Activated effector memory CD4-positive, alpha-beta T cell treated with anti-CD3 and anti-CD28 coated beads, Interleukin-2, amount 50 U/mL, for 16 hours (primary cell): ENCODE results near the gene NOL4L.

ENCODE experiments used
- DNase-seq: peaks from one replicate; pipeline ENCODE4 v3.0.0-alpha.2; 2020

Gene NOL4L

GRCh38 chr20:32574296-32575226, 10.6 kb downstream of the NOL4L start:
- peak; percentile 73 for DNase-seq

- DNase-seq = no peak
These were observed 11.8 kb downstream of the NOL4L start for GRCh38 chr20:32573167-32573851.

DNA sequence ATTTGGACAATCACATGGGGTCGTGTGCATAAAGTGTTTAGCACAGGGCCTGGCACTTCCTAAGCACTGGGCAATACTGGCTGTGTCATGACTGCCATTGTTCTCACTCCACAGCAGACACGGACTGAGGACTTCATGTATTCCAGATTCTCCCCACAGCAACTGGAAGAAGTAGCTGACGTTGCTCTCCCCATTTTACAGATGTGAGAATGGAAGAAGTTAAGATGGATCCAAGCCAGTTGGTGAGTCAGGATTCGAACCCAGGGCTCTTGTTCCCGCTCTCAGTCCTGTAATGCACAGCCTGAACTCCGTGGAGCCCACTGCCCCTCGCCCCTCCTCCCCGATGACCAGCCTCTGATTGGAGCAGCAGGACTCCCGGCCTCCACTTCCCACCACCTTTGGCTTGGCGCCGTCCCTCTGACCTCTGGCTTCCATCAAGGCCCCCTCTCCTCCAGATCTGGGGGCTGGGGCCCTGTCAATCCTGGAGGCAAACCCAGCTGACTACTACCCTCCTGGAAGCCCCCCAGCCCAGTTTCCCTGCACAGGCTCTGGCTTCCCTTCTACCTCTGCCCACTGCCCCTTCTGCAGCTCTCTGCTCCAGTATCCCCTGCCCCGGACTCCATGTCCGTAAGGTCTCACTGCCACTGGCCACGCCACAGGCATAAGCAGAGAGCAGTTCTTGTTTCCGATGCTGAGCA, 12.7 kb downstream of the NOL4L start:
- no peak for DNase-seq

GRCh38 chr20:32571566-32571965, 13.6 kb downstream of the NOL4L start:
- DNase-seq = no peak

GRCh38 chr20:32570401-32571190, 14.5 kb downstream of the NOL4L start:
- DNase-seq = no peak

DNA sequence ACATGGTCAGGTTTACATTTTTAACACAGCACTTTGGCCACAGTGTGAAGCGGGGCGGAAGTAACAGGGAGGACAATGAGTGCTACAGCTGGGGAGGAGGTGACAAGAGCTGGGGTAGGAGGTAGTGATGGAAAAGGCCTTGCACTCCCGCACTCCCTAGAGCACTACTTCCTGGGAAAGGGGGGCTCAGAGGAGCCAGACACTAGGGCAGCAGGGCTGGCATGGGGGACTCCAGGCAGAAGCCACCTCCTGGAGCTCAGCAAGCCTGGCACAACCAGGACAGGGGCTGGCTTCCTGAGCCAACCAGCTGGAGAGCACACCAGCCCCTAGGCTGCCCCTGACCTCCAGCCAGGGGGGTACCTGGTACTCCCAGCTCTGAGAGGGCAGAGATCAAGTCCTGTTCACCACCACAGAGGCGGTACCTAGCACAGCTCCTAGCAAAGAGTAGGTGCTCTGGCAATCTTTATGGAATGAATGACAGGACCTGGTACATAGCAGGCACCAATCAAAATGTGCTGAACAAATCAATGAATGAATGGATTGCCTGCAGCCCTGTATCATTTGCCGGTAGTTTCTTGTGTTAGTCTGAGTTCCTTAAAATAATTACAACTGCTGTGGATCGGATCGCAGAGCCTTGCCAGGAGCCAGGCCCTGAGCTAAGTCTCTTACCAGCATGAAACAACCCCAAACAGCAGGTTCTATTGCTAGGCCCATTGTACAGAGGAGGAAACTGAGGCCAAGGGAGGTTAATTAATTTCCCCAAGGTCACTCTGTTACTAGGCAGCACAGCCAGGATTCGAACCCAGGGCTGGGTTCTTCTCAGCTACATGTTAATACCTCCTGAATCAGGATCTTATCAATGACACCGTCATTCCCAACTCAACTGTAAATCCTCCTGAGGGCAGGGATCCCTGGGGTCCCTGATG, 15.5 kb downstream of the NOL4L start:
- DNase-seq = no peak

GRCh38 chr20:32569018-32569379, 16.1 kb downstream of the NOL4L start:
- DNase-seq = no peak

GRCh38 chr20:32567384-32568178, 17.6 kb downstream of the NOL4L start:
- DNase-seq = no peak

GRCh38 chr20:32566379-32567374, 18.5 kb downstream of the NOL4L start:
- DNase-seq = no peak

GRCh38 chr20:32565735-32566032, 19.4 kb downstream of the NOL4L start:
- DNase-seq = no peak

- DNase-seq = no peak
These were observed 20.0 kb downstream of the NOL4L start for GRCh38 chr20:32564921-32565734.

DNA sequence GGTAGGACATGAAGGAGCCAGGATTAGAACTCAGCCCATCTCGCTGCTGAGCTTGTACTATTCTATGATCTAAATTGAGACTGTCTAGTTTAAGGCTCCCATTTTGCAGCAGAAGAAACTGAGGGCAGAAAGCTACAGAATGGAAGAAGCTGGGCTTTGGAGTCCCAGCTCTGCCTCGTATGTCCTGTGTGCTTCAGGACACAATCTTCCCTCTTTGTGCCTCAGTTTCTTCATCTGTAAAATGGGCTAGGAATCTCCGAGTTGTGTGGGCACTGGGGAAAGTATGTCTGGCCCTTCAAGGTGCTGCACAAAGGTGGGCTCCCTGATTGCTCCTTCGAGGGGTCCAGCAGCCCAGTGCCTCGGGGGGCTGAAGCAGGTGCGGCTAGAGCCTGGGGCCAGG, 20.7 kb downstream of the NOL4L start:
- DNase-seq = no peak

- DNase-seq = no peak
These were observed 21.5 kb downstream of the NOL4L start for GRCh38 chr20:32563311-32564272.

DNA sequence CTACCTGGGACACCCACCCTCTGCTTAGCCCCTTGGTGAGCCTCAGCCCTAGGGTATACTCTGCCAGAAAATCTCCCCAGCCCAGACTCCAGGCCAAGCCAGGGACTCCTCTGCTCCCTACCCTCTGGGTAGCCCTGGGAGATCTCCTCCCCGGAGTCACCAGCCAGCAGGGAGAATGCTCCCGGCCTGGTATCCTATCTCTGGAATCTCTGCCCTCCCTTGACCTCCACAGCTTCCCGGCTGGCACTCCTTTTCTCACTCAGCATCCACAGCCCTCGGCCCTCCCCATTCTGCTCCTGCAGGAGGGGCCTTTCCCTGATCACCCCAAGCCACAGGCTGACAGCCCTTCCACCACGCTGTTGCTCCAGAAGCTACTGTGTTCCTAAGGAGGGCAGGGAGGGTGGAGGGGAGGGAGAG, 22.6 kb downstream of the NOL4L start:
- DNase-seq = no peak

- DNase-seq = no peak
These were observed 23.9 kb downstream of the NOL4L start for GRCh38 chr20:32560989-32561830.

GRCh38 chr20:32560482-32560988, 24.6 kb downstream of the NOL4L start:
- no peak for DNase-seq
